Measurements from ENCODE around the gene CHRDL2.

GRCh38 chr11:74696500-74696899 lies 34.7 kb downstream of the CHRDL2 start:
- TF ChIP-seq CTCF (conservative IDR thresholded peaks at IDR 0.05; ENCODE audit: low read length) (no peak), EZH2phosphoT487 (IDR thresholded peaks at IDR 0.05; ENCODE audit: borderline replicate concordance, low read depth, low read length) (no peak)
